GM23338 (cell line): ENCODE measurements around the gene MIOS. TPM values are rescaled to one million over a fixed set of nuclear protein-coding genes. Genes with fewer than 3 reads are reported as not detected.

Experiments used
- ATAC-seq: fragments of 200-7000 bp; cut with Tn5 transposase; 3 replicates; pipeline ENCODE4 v1.9.1; 2020
- DNase-seq: peaks from one replicate; pipeline ENCODE4 v3.0.0-alpha.2; 2015; ENCODE audit warnings: low spot score
- H2AFZ ChIP-seq: fragments of 200-600 bp; sonication (generic); 2 replicates; pipeline ENCODE4 v1.8.0; 2016; ENCODE audit warnings: antibody characterized with exemption, mild to moderate bottlenecking, moderate library complexity
- H3F3A ChIP-seq: fragments of 200-600 bp; sonication (generic); replicated peaks from 2 replicates; pipeline ENCODE4 v1.8.0; 2017; ENCODE audit warnings: antibody characterized with exemption, mixed run types, low read depth
- H3K27ac ChIP-seq: fragments of 200-600 bp; sonication (generic); 2 replicates; pipeline ENCODE4 v1.6.1; 2016; ENCODE audit warnings: low read depth
- H3K27me3 ChIP-seq: fragments of 200-600 bp; sonication (generic); 2 replicates; pipeline ENCODE4 v1.8.0; 2016; ENCODE audit warnings: mild to moderate bottlenecking, mixed run types, moderate library complexity; ENCODE audit not compliant: insufficient read depth
- H3K36me3 ChIP-seq: fragments of 200-600 bp; sonication (generic); 2 replicates; pipeline ENCODE4 v1.8.0; 2016; ENCODE audit warnings: mild to moderate bottlenecking; ENCODE audit not compliant: insufficient read depth
- H3K4me1 ChIP-seq: fragments of 200-600 bp; sonication (generic); 2 replicates; pipeline ENCODE4 v1.8.0; 2016; ENCODE audit warnings: mild to moderate bottlenecking, moderate library complexity; ENCODE audit not compliant: insufficient read depth
- H3K4me2 ChIP-seq: fragments of 200-600 bp; sonication (generic); 2 replicates; pipeline ENCODE4 v1.7.1; 2017; ENCODE audit warnings: mixed run types
- H3K4me3 ChIP-seq: fragments of 200-600 bp; sonication (generic); 2 replicates; pipeline ENCODE4 v1.6.1; 2016; ENCODE audit warnings: mixed run types
- H3K79me2 ChIP-seq: fragments of 200-600 bp; sonication (generic); replicated peaks from 2 replicates; pipeline ENCODE4 v1.8.0; 2017; ENCODE audit warnings: mild to moderate bottlenecking; ENCODE audit not compliant: insufficient read depth
- H3K9me2 ChIP-seq: fragments of 200-600 bp; sonication (generic); 2 replicates; pipeline ENCODE4 v1.8.0; 2017; ENCODE audit not compliant: insufficient read depth
- H4K20me1 ChIP-seq: fragments of 200-600 bp; sonication (generic); replicated peaks from 2 replicates; pipeline ENCODE4 v1.8.0; 2017; ENCODE audit warnings: mild to moderate bottlenecking; ENCODE audit not compliant: insufficient read depth
- H3K27ac Mint-ChIP-seq: 2 replicates; pipeline ENCODE4 v1.8.0; 2020; ENCODE audit warnings: inconsistent platforms, mild to moderate bottlenecking, moderate library complexity, mixed read lengths
- H3K27me3 Mint-ChIP-seq: 3 replicates; pipeline ENCODE4 v1.8.0; 2022; ENCODE audit warnings: low read depth, mild to moderate bottlenecking, moderate library complexity, mixed read lengths, inconsistent platforms; ENCODE audit not compliant: insufficient read depth, poor library complexity
- H3K36me3 Mint-ChIP-seq: 3 replicates; pipeline ENCODE4 v1.8.0; 2021; ENCODE audit warnings: low read depth, mild to moderate bottlenecking, inconsistent platforms, moderate library complexity, mixed read lengths
- H3K4me1 Mint-ChIP-seq: 3 replicates; pipeline ENCODE4 v1.8.0; 2020; ENCODE audit warnings: mild to moderate bottlenecking, inconsistent platforms, mixed read lengths
- H3K4me3 Mint-ChIP-seq: 3 replicates; pipeline ENCODE4 v1.8.0; 2021; ENCODE audit warnings: moderate library complexity, mild to moderate bottlenecking, inconsistent platforms, mixed read lengths
- H3K9me3 Mint-ChIP-seq: 3 replicates; pipeline ENCODE4 v1.8.0; 2020; ENCODE audit warnings: moderate library complexity, mild to moderate bottlenecking, inconsistent platforms, mixed read lengths
- CREB1 ChIP-seq: fragments of 250-450 bp; sonication (Bioruptor Pico); IDR thresholded peaks from 2 replicates; pipeline ENCODE4 v1.5.0; 2020; ENCODE audit warnings: low read depth, mild to moderate bottlenecking, moderate library complexity
- CTCF ChIP-seq, 2 experiments: fragments of 200-600 bp in 1 of 2; sonication (generic) in 1 of 2; conservative IDR thresholded peaks; 2 replicates each; pipeline versions ENCODE4 v1.5.1 to v1.6.1; 2016 to 2017; ENCODE audit warnings: antibody characterized with exemption in 2 of 2, low read depth in 2 of 2, mild to moderate bottlenecking in 2 of 2, moderate library complexity in 1 of 2
- EZH2 ChIP-seq: fragments of 200-600 bp; sonication (generic); IDR thresholded peaks from one replicate; pipeline ENCODE4 v1.8.0; 2017; ENCODE audit warnings: antibody characterized with exemption, mild to moderate bottlenecking, low read depth; ENCODE audit not compliant: unreplicated experiment
- EZH2phosphoT487 ChIP-seq: fragments of 200-600 bp; sonication (generic); IDR thresholded peaks from one replicate; pipeline ENCODE4 v1.8.1; 2018; ENCODE audit warnings: antibody characterized with exemption; ENCODE audit not compliant: unreplicated experiment
- JUNB ChIP-seq: IDR thresholded peaks from one replicate; pipeline ENCODE4 v1.6.1; 2016; ENCODE audit warnings: antibody characterized with exemption; ENCODE audit not compliant: unreplicated experiment
- NANOG ChIP-seq: IDR thresholded peaks from 2 replicates; pipeline ENCODE4 v1.6.1; 2016; ENCODE audit warnings: antibody characterized with exemption, borderline replicate concordance
- POLR2AphosphoS5 ChIP-seq: IDR thresholded peaks from 2 replicates; pipeline ENCODE4 v1.6.1; 2016; ENCODE audit warnings: antibody characterized with exemption, low read depth
- STAT1 ChIP-seq: IDR thresholded peaks from one replicate; pipeline ENCODE4 v1.6.1; 2016; ENCODE audit warnings: antibody characterized with exemption; ENCODE audit not compliant: unreplicated experiment
- ZNF114 ChIP-seq: fragments of 250-450 bp; sonication (Bioruptor Pico); IDR thresholded peaks from 2 replicates; pipeline ENCODE4 v1.5.0; 2020; ENCODE audit warnings: mild to moderate bottlenecking, moderate library complexity
- ZNF331 ChIP-seq: fragments of 250-450 bp; sonication (Bioruptor Pico); IDR thresholded peaks from 2 replicates; pipeline ENCODE4 v1.5.0; 2020; ENCODE audit warnings: low read depth, mild to moderate bottlenecking, moderate library complexity
- ZNF462 ChIP-seq: fragments of 250-450 bp; sonication (Bioruptor Pico); IDR thresholded peaks from 2 replicates; pipeline ENCODE4 v1.5.0; 2020; ENCODE audit warnings: mild to moderate bottlenecking, moderate library complexity
- polyA plus RNA-seq: library from polyadenylated mRNA; unstranded; fragments of >200 nt; fragmentation: Nextera tagmentation; extraction: Ambion mirVana; gene quantifications from 2 replicates; pipeline ENCODE4 v1.2.1, GENCODE V29; 2016
- total RNA-seq: library from RNA; depleted of rRNA; stranded (reverse); fragments of >200 nt; shearing (Covaris generic); gene quantifications from 2 replicates; pipeline ENCODE4 v1.2.3, GENCODE V29; 2014
- TF ChIP-seq, protein P1 (sequence below): IDR thresholded peaks from one replicate; pipeline ENCODE4 v1.6.1; 2018; ENCODE audit warnings: antibody characterized with exemption; ENCODE audit not compliant: unreplicated experiment
- TF ChIP-seq, protein P2 (sequence below): IDR thresholded peaks from 2 replicates; pipeline ENCODE4 v1.6.1; 2016; ENCODE audit warnings: antibody characterized with exemption

MIOS gene
- total and polyA plus RNA-seq, 2 experiments from 2014 or later: 13.1 to 85.7 TPM

GRCh38 chr7:7569081-7569527 is 2.4 kb downstream of the MIOS start:
- Histone ChIP-seq H3K79me2 (peaks cover 63% of the 10 kb centered on the region), H3K4me2 (peak overlapping the region; percentile 93), H3K9me2 (peaks cover 8% of the 10 kb centered on the region; the same call in 1 of the 2 replicates), H3K4me1 (peaks cover 22% of the 10 kb centered on the region), H2AFZ (no peak overlapping the region), H3K27me3 (no peaks in the 10 kb centered on the region), H3F3A (peaks cover 4% of the 10 kb centered on the region; the same call in 1 of the 2 replicates), H3K4me3 (peak overlapping the region; percentile 88), H3K27ac (no peak overlapping the region), H3K36me3 (peaks cover 5% of the 10 kb centered on the region; the same call in 1 of the 2 replicates), H4K20me1 (peaks cover 17% of the 10 kb centered on the region)
- Mint-ChIP-seq H3K27me3 (no peaks in the 10 kb centered on the region), H3K4me3 (peak overlapping the region; percentile 86), H3K27ac (0 out of 2 replicates have a peak overlapping the region, but pooled peaks have one; percentile 7), H3K36me3 (peaks cover 31% of the 10 kb centered on the region), H3K4me1 (peaks cover 18% of the 10 kb centered on the region; the same call in 2 of the 3 replicates), H3K9me3 (peaks cover 15% of the 10 kb centered on the region)
- DNase-seq: no peak
- TF ChIP-seq STAT1 (no peak), JUNB (no peak), NANOG (no peak), CREB1 (CRISPR knock-in tag) (no peak), ZNF114 (CRISPR knock-in tag) (no peak), ZNF462 (CRISPR knock-in tag) (no peak), POLR2AphosphoS5 (no peak), EZH2phosphoT487 (no peak), ZNF331 (CRISPR knock-in tag) (no peak), EZH2 (no peak), CTCF (conservative IDR thresholded peaks at IDR 0.05; ENCODE audit: low read depth in 2 of 2) (no peak)
- TF ChIP-seq, protein P1, sequence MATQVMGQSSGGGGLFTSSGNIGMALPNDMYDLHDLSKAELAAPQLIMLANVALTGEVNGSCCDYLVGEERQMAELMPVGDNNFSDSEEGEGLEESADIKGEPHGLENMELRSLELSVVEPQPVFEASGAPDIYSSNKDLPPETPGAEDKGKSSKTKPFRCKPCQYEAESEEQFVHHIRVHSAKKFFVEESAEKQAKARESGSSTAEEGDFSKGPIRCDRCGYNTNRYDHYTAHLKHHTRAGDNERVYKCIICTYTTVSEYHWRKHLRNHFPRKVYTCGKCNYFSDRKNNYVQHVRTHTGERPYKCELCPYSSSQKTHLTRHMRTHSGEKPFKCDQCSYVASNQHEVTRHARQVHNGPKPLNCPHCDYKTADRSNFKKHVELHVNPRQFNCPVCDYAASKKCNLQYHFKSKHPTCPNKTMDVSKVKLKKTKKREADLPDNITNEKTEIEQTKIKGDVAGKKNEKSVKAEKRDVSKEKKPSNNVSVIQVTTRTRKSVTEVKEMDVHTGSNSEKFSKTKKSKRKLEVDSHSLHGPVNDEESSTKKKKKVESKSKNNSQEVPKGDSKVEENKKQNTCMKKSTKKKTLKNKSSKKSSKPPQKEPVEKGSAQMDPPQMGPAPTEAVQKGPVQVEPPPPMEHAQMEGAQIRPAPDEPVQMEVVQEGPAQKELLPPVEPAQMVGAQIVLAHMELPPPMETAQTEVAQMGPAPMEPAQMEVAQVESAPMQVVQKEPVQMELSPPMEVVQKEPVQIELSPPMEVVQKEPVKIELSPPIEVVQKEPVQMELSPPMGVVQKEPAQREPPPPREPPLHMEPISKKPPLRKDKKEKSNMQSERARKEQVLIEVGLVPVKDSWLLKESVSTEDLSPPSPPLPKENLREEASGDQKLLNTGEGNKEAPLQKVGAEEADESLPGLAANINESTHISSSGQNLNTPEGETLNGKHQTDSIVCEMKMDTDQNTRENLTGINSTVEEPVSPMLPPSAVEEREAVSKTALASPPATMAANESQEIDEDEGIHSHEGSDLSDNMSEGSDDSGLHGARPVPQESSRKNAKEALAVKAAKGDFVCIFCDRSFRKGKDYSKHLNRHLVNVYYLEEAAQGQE: no peak
- TF ChIP-seq, protein P2, sequence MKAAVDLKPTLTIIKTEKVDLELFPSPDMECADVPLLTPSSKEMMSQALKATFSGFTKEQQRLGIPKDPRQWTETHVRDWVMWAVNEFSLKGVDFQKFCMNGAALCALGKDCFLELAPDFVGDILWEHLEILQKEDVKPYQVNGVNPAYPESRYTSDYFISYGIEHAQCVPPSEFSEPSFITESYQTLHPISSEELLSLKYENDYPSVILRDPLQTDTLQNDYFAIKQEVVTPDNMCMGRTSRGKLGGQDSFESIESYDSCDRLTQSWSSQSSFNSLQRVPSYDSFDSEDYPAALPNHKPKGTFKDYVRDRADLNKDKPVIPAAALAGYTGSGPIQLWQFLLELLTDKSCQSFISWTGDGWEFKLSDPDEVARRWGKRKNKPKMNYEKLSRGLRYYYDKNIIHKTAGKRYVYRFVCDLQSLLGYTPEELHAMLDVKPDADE: no peak
- no peak for ATAC-seq
